ENCODE data around the gene PTGES3.
A peak's percentile ranks its signal among the peaks of the same experiment; 100 is the strongest.
"Not testable (repeated sequence)": the region's sequence is repeated elsewhere in the genome, so short reads cannot be mapped to it uniquely, and the experiment has no call there.

The PTGES3 gene

DNA sequence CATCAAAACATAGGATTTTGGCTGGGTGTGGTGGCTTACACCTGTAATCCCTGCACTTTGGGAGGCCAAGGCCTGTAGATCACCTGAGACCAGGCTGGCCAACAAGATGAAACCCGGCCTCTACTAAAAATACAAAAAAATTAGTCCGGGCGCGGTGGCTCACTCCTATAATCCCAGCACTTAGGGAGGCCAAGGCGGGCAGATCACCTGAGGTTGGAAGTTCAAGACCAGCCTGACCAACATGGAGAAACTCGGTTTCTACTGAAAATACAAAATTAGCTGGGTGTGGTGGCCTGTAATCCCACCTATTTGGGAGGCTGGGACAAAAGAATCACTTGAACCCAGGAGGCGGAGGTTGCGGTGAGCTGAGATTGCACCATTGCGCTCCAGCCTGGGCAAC lies 40.1 kb downstream of the PTGES3 start:
- DNase-seq: not testable (repeated sequence)

DNA sequence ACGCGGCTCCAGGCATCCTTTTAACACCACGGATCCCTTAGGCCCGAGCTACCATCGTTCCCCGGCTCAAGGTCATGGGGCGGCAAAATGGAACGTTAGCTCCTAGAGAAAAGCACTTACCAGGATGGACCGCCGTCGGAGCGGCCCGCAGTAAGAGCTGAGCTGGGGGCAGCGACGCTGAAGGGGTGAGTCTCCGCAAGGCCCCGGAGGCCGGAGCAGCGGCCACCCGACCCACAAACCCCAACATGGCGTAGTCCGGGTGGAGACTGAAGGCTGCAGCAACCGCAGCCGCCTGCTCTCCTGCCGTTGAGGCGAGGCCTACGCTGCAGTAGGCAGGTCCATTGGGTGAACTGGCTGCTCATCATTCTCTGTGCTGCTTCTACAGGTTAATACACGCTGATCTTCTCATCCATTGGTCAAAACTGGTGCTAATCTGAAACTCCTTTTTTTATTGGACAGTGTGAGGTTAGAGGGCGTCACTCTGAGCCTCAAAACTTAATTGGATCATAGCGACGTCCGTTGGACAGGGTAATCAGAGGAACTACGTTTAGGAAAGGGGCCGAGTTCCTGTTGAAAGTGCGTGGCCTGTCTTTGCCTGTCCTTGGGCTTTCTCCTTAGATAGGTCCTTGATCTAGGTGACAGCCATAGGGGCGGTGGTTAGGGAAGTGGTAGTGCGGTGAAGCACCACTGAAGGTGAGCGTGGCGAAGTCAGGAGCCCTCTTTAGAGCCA lies 42.2 kb downstream of the PTGES3 start, which contains the start of gene ATP5F1B:
TSS of gene ATP5F1B (minus strand) at position 268 of the 730 bp plus-strand sequence. CDS start at position 247, 21 bp downstream.
- peak; percentile 100 for DNase-seq

GRCh38 chr12:56645201-56645716 lies 42.8 kb downstream of the PTGES3 start:
- DNase-seq: no peak

DNA sequence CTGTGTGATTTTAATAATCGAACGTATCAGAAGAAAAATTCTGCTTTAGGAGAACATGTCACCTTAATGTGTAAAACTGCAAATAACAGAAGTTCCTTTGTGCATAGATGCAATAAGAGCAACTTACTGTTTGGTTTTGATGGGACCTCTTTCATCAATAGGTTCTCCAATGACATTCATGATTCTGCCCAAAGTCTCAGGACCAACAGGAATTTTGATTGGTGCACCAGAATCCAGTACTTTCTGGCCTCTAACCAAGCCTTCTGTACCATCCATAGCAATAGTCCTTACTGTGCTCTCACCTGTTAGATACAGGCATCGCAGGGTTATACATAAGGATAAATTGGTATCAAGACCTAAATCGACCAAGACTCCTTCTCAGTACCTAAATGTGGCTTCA lies 43.4 kb downstream of the PTGES3 start:
- no peak for DNase-seq

DNA sequence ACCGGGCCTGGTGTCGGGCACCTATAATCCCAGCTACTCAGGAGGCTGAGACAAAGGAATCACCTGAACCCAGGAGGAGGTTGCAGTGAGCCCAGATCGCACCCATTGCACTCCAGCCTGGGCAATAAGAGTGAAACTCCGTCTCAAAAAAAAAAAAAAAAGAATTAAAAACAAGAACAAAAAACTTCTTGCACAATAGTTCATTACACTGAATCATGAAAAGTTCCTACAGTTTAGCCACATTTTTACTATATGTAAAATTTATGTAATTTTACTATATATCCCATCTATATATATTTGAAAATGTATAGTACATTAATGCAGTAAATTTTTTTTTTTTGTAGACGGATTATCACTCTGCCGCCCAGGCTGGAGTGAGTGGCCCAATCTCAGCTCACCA lies 46.9 kb downstream of the PTGES3 start:
- DNase-seq: no peak

DNA sequence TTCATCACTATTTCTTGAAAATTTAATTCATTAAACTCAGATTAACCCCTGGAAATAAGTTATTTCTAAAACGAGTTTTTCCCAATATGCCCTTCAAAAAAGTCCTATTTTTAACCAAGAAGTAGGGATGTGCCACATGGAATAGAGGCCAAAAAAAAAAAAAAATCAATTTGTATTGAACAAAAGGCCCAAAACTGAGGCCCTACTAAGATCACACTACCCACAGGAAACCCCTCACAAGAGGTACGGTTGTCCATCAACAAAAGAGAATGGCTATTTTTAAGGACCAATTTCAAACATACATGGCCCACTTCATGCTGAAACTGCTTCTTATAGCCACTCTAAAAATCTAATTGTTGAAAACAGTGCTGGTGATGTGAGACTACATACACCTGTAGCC lies 50.5 kb downstream of the PTGES3 start:
- DNase-seq: no peak

DNA sequence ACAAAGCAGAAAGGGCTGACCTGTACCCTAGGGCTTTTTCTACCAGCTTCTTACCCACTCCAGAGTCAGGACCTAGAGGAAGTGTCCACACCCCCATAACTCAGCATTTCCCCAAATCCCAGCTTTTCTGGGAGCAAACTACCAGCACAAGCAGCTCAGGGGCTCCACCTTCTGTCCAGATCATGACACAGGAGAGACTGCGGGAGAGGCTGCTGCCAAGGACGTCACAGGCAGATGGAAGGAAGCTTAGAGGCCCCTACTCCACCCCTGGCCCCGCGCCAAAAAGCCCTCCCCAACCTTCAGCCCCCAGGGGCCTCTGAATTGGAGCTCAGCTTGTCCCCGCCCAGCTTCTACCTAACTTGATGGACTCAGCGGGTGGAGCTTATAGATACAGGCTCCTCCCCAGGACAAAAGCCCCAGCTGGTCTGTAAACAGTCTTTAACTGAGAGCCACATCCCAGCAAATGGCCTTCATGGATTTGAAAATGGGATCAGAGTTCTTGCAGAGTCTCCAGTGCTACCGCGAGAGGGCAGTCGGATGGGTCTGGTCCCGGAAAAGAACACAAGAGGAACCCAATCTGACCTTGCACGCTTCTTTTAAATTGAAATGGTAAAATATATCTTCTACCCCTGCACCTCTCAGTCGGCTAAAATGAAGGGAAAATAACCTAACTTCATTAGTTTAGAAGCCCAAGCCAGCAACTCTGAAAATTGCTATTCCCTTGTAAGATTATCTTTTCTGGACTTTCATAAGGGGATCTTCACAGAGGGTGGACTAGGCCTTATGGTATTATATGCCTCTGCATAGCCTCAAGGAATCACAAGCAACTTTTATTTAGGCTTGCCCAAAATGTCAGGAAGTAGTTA lies 51.2 kb downstream of the PTGES3 start:
- DNase-seq: peak; percentile 98 to 99

- peak; percentile 86 to 88 for DNase-seq
These were observed 52.0 kb downstream of the PTGES3 start for GRCh38 chr12:56635806-56636674.

GRCh38 chr12:56634837-56635791 lies 53.0 kb downstream of the PTGES3 start:
- peak; percentile 62 to 81 for DNase-seq

GRCh38 chr12:56634242-56634836 lies 53.7 kb downstream of the PTGES3 start:
- DNase-seq: peak; percentile 35 to 37

GRCh38 chr12:56633468-56634241 lies 54.4 kb downstream of the PTGES3 start:
- DNase-seq: no peak

DNA sequence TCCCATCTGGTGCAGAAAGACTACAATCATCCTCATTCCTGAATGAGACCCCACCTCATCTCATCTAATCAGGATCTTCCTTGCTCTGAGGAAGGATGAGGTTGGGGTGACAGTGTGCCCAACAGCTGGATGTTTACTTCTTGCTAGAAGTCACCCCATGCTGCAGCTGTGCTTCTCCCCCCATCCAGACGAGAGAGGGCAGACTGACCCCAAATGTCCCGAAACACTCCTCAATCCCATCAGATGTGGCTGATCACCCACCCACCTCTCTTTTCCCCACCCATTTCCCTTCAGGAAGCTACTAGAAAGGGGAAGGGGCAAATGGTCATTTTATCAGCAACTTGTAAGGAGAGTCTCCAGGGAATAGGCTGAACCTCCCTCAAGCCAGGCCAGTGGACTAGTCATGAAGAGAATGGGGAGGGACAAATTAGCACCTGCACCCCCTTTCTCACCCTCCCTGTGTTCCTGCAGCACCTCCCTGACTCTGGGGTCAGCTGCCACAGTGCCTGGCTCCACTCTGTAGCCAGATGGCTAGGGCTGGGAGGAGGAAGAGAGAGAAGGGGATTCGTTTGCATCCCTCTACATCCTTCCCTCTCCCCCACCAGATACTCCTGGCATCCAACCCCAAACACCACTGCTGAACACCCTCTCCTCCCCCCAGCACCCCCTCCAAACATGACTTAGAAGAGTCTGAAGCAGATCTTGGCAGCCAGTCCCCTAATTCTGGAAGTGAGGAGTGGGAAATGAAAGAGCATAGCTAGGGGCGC lies 55.2 kb downstream of the PTGES3 start:
- no peak for DNase-seq

- DNase-seq: peak; percentile 26 to 31
These were observed 56.0 kb downstream of the PTGES3 start for GRCh38 chr12:56631790-56632700.

- peak; percentile 88 to 90 for DNase-seq
These were observed 57.9 kb downstream of the PTGES3 start, which contains the start of gene BAZ2A for GRCh38 chr12:56630180-56630632. BAZ2A (minus strand) TSS chr12:56630326; CDS start chr12:56617530, 12,796 bp downstream.

DNA sequence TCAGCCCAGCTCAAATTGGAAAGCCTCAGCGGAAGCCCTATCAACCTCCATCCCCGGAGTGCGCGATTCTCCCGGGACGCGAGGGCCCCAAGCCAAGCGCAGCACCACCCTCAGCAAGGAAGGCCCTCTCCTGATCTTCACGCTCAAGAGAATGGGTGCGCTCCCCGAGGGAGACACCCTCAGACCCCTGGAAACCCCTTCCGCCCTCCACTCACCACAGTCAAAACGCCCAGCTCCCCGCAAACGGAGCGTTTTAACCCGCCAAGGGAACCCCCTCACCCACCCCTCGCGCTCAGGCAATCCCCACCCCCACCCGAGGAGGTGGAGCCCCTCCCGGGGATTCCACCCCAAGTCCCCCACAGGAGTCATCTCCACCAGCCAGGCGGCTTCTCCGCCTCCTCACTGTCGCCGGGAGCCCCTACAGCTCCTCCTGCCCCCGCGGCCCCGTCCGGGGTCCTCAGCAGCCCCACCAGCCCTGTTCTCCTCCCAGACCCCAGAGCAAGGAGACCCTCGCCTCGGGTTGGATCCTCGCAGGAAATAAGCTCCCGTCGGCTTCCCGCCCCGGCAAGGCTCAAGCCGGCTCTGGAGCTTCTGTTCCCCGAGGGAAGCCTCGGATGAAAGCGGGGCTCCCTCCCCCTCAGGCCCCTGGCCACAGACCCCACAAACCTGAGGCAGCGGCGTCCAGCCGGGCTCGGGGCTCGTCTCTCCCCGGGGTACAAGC lies 58.5 kb downstream of the PTGES3 start:
- DNase-seq: peak in 1 of 2 experiments; percentile 42

DNA sequence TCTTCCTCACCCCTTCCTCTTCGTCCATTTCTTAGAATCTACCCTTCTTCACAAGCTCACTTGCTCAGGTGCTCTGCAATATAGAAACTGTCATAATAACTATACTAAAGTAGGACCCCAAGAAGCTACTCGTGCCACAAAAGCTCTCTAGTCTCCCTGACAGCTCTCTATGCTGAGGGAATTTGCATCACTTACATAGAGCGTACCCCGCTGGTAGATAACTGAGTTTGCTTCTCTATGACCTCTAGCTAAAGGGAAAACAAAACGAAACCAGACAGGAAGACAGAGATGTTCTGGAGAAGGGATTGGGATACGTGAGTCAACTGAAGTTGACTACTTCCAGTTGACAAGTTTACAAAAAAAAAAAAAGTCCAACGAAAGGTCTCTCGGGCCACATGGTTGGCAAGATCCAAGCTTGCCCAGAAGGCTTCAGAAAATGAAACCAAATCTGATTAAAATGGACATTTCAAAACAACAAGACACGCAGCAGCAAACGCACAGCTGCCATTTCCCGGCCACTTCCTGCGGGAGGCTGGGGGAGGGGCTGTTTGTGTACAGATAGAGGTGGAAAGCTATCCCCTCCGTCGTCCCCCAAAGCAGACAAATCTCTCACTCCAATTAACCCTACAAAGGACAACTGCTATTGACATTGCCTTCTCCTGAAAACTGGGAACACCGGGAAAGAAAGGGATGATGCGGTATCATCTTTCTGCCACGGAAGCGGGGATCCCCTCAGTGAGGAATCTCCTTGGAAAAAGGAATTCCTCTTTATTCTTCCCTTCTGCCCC lies 59.2 kb downstream of the PTGES3 start:
- DNase-seq: peak; percentile 10 to 43

All from Kasumi-1 (cell line).